GM19025 (cell line): ENCODE measurements around the gene NUP188.

Source experiments
- ATAC-seq: cut with Tn5 transposase; IDR thresholded peaks from one replicate; pipeline ENCODE4 v1.9.1; 2021; ENCODE audit warnings: mild to moderate bottlenecking, low read depth, moderate library complexity; ENCODE audit not compliant: unreplicated experiment

The NUP188 gene

GRCh38 chr9:129053020-129053419 is 105.5 kb downstream of the NUP188 start:
- ATAC-seq, result no peak

GRCh38 chr9:129054163-129054851 is 106.8 kb downstream of the NUP188 start:
- ATAC-seq, result no peak
